K562 (cell line): ENCODE measurements around the gene PYDC1. TPM values are rescaled to one million over a fixed set of nuclear protein-coding genes. Genes with fewer than 3 reads are reported as not detected.

Experiments used
- EWSR1 ChIP-seq: fragments of 450-650 bp; IDR thresholded peaks from 2 replicates; pipeline ENCODE4 v1.6.1; 2018; ENCODE audit warnings: borderline replicate concordance, mild to moderate bottlenecking, low read depth, moderate library complexity; ENCODE audit not compliant: partially characterized antibody
- FIP1L1 ChIP-seq: fragments of 200-400 bp; formaldehyde crosslinking; IDR thresholded peaks from 2 replicates; pipeline ENCODE4 v1.6.1; 2018; ENCODE audit warnings: mild to moderate bottlenecking, low read depth, low read length; ENCODE audit not compliant: poor library complexity, severe bottlenecking
- FOXO4 ChIP-seq: fragments of 450-650 bp; formaldehyde crosslinking; IDR thresholded peaks from 2 replicates; pipeline ENCODE4 v1.4.0; 2020; ENCODE audit warnings: mild to moderate bottlenecking, moderate library complexity
- KLF6 ChIP-seq: fragments of 250-450 bp; sonication (Bioruptor Pico); IDR thresholded peaks from 2 replicates; pipeline ENCODE4 v1.4.0; 2020; ENCODE audit warnings: mild to moderate bottlenecking, moderate library complexity, borderline replicate concordance
- MCM3 ChIP-seq: fragments of 450-650 bp; IDR thresholded peaks from 2 replicates; pipeline ENCODE4 v1.6.1; 2016
- MITF ChIP-seq: IDR thresholded peaks from 2 replicates; pipeline ENCODE4 v1.6.1; 2014; ENCODE audit warnings: antibody characterized with exemption
- NCOA4 ChIP-seq: fragments of 450-650 bp; IDR thresholded peaks from 2 replicates; pipeline ENCODE4 v1.6.1; 2018; ENCODE audit warnings: mild to moderate bottlenecking; ENCODE audit not compliant: partially characterized antibody
- REST ChIP-seq, 2 experiments: fragments of 450-650 bp; formaldehyde crosslinking in 1 of 2; IDR thresholded peaks; 2 replicates each; pipeline versions ENCODE4 v1.4.0 to v1.6.1; 2014 to 2020; ENCODE audit warnings: mild to moderate bottlenecking in 2 of 2, borderline replicate concordance in 1 of 2, low read depth in 1 of 2
- SUPT5H ChIP-seq: fragments of 450-650 bp; IDR thresholded peaks from 2 replicates; pipeline ENCODE4 v1.6.1; 2016
- ZBTB17 ChIP-seq: fragments of 450-650 bp; formaldehyde crosslinking; IDR thresholded peaks from 2 replicates; pipeline ENCODE4 v1.4.0; 2020; ENCODE audit warnings: mild to moderate bottlenecking
- ZNF124 ChIP-seq: sonication (generic); formaldehyde crosslinking; IDR thresholded peaks from 2 replicates; pipeline ENCODE4 v1.8.1; 2022; ENCODE audit warnings: missing genetic modification reagents
- ZNF165 ChIP-seq: fragments of 250-450 bp; sonication (Bioruptor Pico); IDR thresholded peaks from 2 replicates; pipeline ENCODE4 v1.4.0; 2020; ENCODE audit warnings: borderline replicate concordance
- ZNF175 ChIP-seq: fragments of 200-800 bp; sonication (Bioruptor generic); IDR thresholded peaks from 2 replicates; pipeline ENCODE4 v1.6.1; 2016; ENCODE audit warnings: low read depth, mild to moderate bottlenecking, missing genetic modification characterization, missing compliant biosample characterization
- polyA plus RNA-seq, 8 experiments: library from polyadenylated mRNA; depleted of rRNA in 4 of 8; stranded (reverse) in 5 of 8; unstranded in 3 of 8; fragments of >200 nt; fragmentation: Nextera tagmentation in 2 of 8; fragmentation: Illumina TruSeq in 1 of 8; extraction: Ambion mirVana in 2 of 8; extraction: Trizol in 1 of 8; gene quantifications; 2 replicates each; pipeline versions ENCODE4 v1.2.1 to v1.2.3, GENCODE V29; 2011 to 2014; ENCODE audit warnings: inconsistent platforms in 1 of 8, missing spikeins in 1 of 8
- total RNA-seq, 7 experiments: library from RNA; depleted of rRNA in 6 of 7; stranded (reverse); fragments of >200 nt in 6 of 7; fragmentation: Illumina TruSeq in 2 of 7; extraction: Trizol in 2 of 7; gene quantifications; 2 replicates each; pipeline versions ENCODE4 v1.2.1 to v1.2.3, GENCODE V29; 2011 to 2021; ENCODE audit warnings: low replicate concordance in 1 of 7

PYDC1 gene
- total and polyA plus RNA-seq, 9 of the 15 experiments (the other 6 are each of a cell fraction or from before 2014, with no cell fraction given) = not detected

- TF ChIP-seq ZNF165 (CRISPR knock-in tag) = no peak
- 0 out of 2 replicates have a peak, but pooled peaks have one; percentile 16 for TF ChIP-seq ZNF124 (CRISPR knock-in tag)
- TF ChIP-seq NCOA4 = no peak
- TF ChIP-seq KLF6 (CRISPR knock-in tag) = no peak
- peak; percentile 100 for TF ChIP-seq SUPT5H
- TF ChIP-seq ZBTB17 = peak; percentile 69; the same call in 1 of the 2 replicates
- TF ChIP-seq EWSR1 = no peak
- no peak; the same call in 1 of the 2 replicates for TF ChIP-seq MCM3
- TF ChIP-seq MITF = no peak
- TF ChIP-seq ZNF175 (CRISPR knock-in tag) = peak; percentile 75
- peak; percentile 99 for TF ChIP-seq FIP1L1
- peak; percentile 80; the same call in 1 of the 2 replicates for TF ChIP-seq FOXO4 (CRISPR knock-in tag)
- TF ChIP-seq REST (IDR thresholded peaks at IDR 0.05; ENCODE audit: borderline replicate concordance) = no peak
- TF ChIP-seq REST (CRISPR knock-in tag; IDR thresholded peaks at IDR 0.05; ENCODE audit: low read depth) = peak; percentile 37; the same call in 1 of the 2 replicates
Observed at GRCh38 chr16:31179747-31180459, 37.0 kb downstream of the PYDC1 start, which contains the start of gene FUS (continued).
